ELR (cell line): Measurements from ENCODE around the gene WDR7.
A peak's percentile ranks its signal among the peaks of the same experiment; 100 is the strongest.
"Not testable (repeated sequence)": the region's sequence is repeated elsewhere in the genome, so short reads cannot be mapped to it uniquely, and the experiment has no call there.

Source experiments
- DNase-seq: peaks from one replicate; pipeline ENCODE4 v3.0.0-alpha.2; 2015; ENCODE audit warnings: low read depth

Gene WDR7

GRCh38 chr18:56654280-56654679, 3.1 kb downstream of the WDR7 start:
- DNase-seq = not testable (repeated sequence)

- no peak for DNase-seq
These were observed 7.1 kb downstream of the WDR7 start for GRCh38 chr18:56658261-56658660.

GRCh38 chr18:56659111-56659510, 8.0 kb downstream of the WDR7 start:
- no peak for DNase-seq

- DNase-seq = no peak
These were observed 9.5 kb downstream of the WDR7 start for GRCh38 chr18:56660655-56661054.

- peak; percentile 29 for DNase-seq
These were observed 10.4 kb downstream of the WDR7 start for GRCh38 chr18:56661360-56662062.

- no peak for DNase-seq
These were observed 10.9 kb downstream of the WDR7 start for GRCh38 chr18:56662063-56662408.

GRCh38 chr18:56662502-56662901, 11.3 kb downstream of the WDR7 start:
- DNase-seq = no peak

- DNase-seq = no peak
These were observed 11.7 kb downstream of the WDR7 start for GRCh38 chr18:56662902-56663301.

GRCh38 chr18:56672391-56672790, 21.2 kb downstream of the WDR7 start:
- DNase-seq = no peak

GRCh38 chr18:56672981-56673380, 21.8 kb downstream of the WDR7 start:
- DNase-seq = no peak

GRCh38 chr18:56676639-56677038, 25.5 kb downstream of the WDR7 start:
- DNase-seq = no peak

GRCh38 chr18:56678836-56679565, 27.8 kb downstream of the WDR7 start:
- peak; percentile 3 for DNase-seq

GRCh38 chr18:56684277-56684676, 33.1 kb downstream of the WDR7 start:
- no peak for DNase-seq

- DNase-seq = no peak
These were observed 40.4 kb downstream of the WDR7 start for GRCh38 chr18:56691530-56691929.

- peak; percentile 61 for DNase-seq
These were observed 45.8 kb downstream of the WDR7 start for GRCh38 chr18:56696966-56697365.

GRCh38 chr18:56702946-56703345, 51.8 kb downstream of the WDR7 start:
- DNase-seq = peak; percentile 62

GRCh38 chr18:56709463-56709862, 58.3 kb downstream of the WDR7 start:
- peak; percentile 94 for DNase-seq

GRCh38 chr18:56711708-56712445, 60.7 kb downstream of the WDR7 start:
- no peak for DNase-seq

GRCh38 chr18:56712761-56713160, 61.6 kb downstream of the WDR7 start:
- no peak for DNase-seq

GRCh38 chr18:56715121-56715520, 64.0 kb downstream of the WDR7 start:
- DNase-seq = no peak

GRCh38 chr18:56716692-56717146, 65.6 kb downstream of the WDR7 start:
- no peak for DNase-seq

- no peak for DNase-seq
These were observed 69.9 kb downstream of the WDR7 start for GRCh38 chr18:56721031-56721430.

GRCh38 chr18:56721491-56721890, 70.3 kb downstream of the WDR7 start:
- no peak for DNase-seq
